Neuronal stem cell (in vitro differentiated cells): ENCODE results near the gene ADAMTS17.

Source experiments
- DNase-seq: peaks from one replicate; pipeline ENCODE4 v3.0.0-alpha.2; 2013; ENCODE audit warnings: low spot score
- H2AFZ ChIP-seq: one replicate; pipeline ENCODE4 v1.6.1; 2013; ENCODE audit warnings: mild to moderate bottlenecking, low read length, inconsistent platforms
- H2AK5ac ChIP-seq: 2 replicates; pipeline ENCODE4 v1.6.1; 2013; ENCODE audit warnings: low read depth, mild to moderate bottlenecking, inconsistent platforms, low read length, moderate library complexity, mixed read lengths
- H2BK120ac ChIP-seq: 2 replicates; pipeline ENCODE4 v1.6.1; 2013; ENCODE audit warnings: low read depth, mild to moderate bottlenecking, inconsistent platforms, low read length, moderate library complexity, mixed read lengths
- H2BK12ac ChIP-seq: one replicate; pipeline ENCODE4 v1.6.1; 2013; ENCODE audit warnings: low read length, inconsistent platforms
- H2BK15ac ChIP-seq: 2 replicates; pipeline ENCODE4 v1.6.1; 2013; ENCODE audit warnings: mild to moderate bottlenecking, low read length, inconsistent platforms, mixed read lengths
- H2BK5ac ChIP-seq: one replicate; pipeline ENCODE4 v1.6.1; 2013; ENCODE audit warnings: inconsistent platforms, mild to moderate bottlenecking, low read length, moderate library complexity
- H3K14ac ChIP-seq: one replicate; pipeline ENCODE4 v1.6.1; 2013; ENCODE audit warnings: low read length, inconsistent platforms
- H3K18ac ChIP-seq: 2 replicates; pipeline ENCODE4 v1.6.1; 2013; ENCODE audit warnings: low read length, inconsistent platforms
- H3K23ac ChIP-seq: 2 replicates; pipeline ENCODE4 v1.6.1; 2013; ENCODE audit warnings: low read depth, mild to moderate bottlenecking, mixed read lengths, low read length, inconsistent platforms; ENCODE audit not compliant: poor library complexity
- H3K27ac ChIP-seq: replicated peaks from 3 replicates; pipeline ENCODE4 v1.5.1; 2013; ENCODE audit warnings: low read length, inconsistent platforms
- H3K27me3 ChIP-seq, 3 experiments: 2 replicates each; pipeline ENCODE4 v1.6.1; 2013; ENCODE audit warnings: low read length in 3 of 3, mild to moderate bottlenecking in 2 of 3, inconsistent platforms in 1 of 3, low read depth in 1 of 3, mixed read lengths in 1 of 3, moderate library complexity in 1 of 3; ENCODE audit not compliant: control insufficient read depth in 3 of 3, insufficient read depth in 3 of 3
- H3K36me3 ChIP-seq, 2 donors: replicated peaks in 1 of 2; 2 replicates each; pipeline ENCODE4 v1.6.1; 2013; ENCODE audit warnings: low read length in 2 of 2; ENCODE audit not compliant: control insufficient read depth in 2 of 2, insufficient read depth in 2 of 2
- H3K4ac ChIP-seq: 2 replicates; pipeline ENCODE4 v1.6.1; 2013; ENCODE audit warnings: inconsistent platforms, mild to moderate bottlenecking, low read length, moderate library complexity
- H3K4me1 ChIP-seq, 2 donors: 1 replicate in 1 of 2; 2 replicates in 1 of 2; pipeline ENCODE4 v1.6.1; 2013; ENCODE audit warnings: low read length in 2 of 2, low read depth in 1 of 2; ENCODE audit not compliant: control insufficient read depth in 2 of 2, insufficient read depth in 1 of 2
- H3K4me2 ChIP-seq: one replicate; pipeline ENCODE4 v1.6.1; 2013; ENCODE audit warnings: mild to moderate bottlenecking, low read length, inconsistent platforms; ENCODE audit not compliant: insufficient read depth, poor library complexity, severe bottlenecking
- H3K4me3 ChIP-seq, 2 donors: 2 replicates each; pipeline ENCODE4 v1.5.1; 2013; ENCODE audit warnings: low read length in 2 of 2, mild to moderate bottlenecking in 2 of 2, inconsistent platforms in 1 of 2, moderate library complexity in 1 of 2
- H3K79me1 ChIP-seq: one replicate; pipeline ENCODE4 v1.6.1; 2013; ENCODE audit warnings: low read depth, mild to moderate bottlenecking, inconsistent platforms, low read length, moderate library complexity
- H3K9ac ChIP-seq: one replicate; pipeline ENCODE4 v1.6.1; 2013; ENCODE audit warnings: mild to moderate bottlenecking, low read depth, low read length, inconsistent platforms; ENCODE audit not compliant: poor library complexity
- H3K9me3 ChIP-seq, 2 donors: replicated peaks in 1 of 2; 2 replicates each; pipeline versions ENCODE3 to v1.6.1; 2013; ENCODE audit warnings: low read length in 2 of 2, mild to moderate bottlenecking in 2 of 2, inconsistent platforms in 1 of 2, low read depth in 1 of 2, mixed read lengths in 1 of 2, moderate library complexity in 1 of 2; ENCODE audit not compliant: control insufficient read depth in 2 of 2, insufficient read depth in 1 of 2
- H4K8ac ChIP-seq: one replicate; pipeline ENCODE4 v1.6.1; 2013; ENCODE audit warnings: low read depth, mild to moderate bottlenecking, inconsistent platforms, low read length, moderate library complexity
- H4K91ac ChIP-seq: one replicate; pipeline ENCODE4 v1.6.1; 2013; ENCODE audit warnings: low read length, low read depth, mild to moderate bottlenecking, inconsistent platforms; ENCODE audit not compliant: poor library complexity
- WGBS, 2 donors: extraction: QIAGEN DNeasy Blood & Tissue Kit; methylation state at CpG; one replicate each; pipeline ENCODE4 v1.1.7; 2013; ENCODE audit warnings: missing lambda C conversion rate in 2 of 2, mixed read lengths in 1 of 2; ENCODE audit not compliant: insufficient read length in 2 of 2, insufficient replicate concordance in 1 of 2; ENCODE audit errors: extremely low coverage in 2 of 2; 5-methylcytosine and 5-hydroxymethylcytosine counted together

The ADAMTS17 gene

DNA sequence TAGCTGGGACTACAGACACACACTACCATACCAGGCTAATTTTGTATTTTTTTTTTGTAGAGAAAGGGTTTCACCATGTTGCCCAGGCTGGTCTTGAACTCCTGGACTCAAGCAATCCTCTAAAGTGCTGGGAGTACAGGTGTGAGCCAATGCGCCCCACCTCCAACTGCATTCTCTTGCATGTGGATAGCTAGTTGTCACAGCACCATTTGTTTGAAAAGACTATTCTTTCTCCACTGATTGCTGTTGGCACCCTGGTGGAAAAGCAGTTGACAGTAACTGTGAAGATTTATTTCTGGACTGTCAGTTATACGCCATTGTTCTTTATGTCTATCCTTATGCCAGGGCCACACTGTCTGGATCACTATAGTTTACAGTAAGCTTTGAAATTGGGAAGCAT, 303.9 kb downstream of the ADAMTS17 start:
- no peak overlapping the region for H2AK5ac ChIP-seq
- H3K4me1 ChIP-seq = no peaks in the 10 kb centered on the region
- H2BK15ac ChIP-seq = no peak overlapping the region
- no peaks in the 10 kb centered on the region for H3K36me3 ChIP-seq
- no peak overlapping the region for H3K18ac ChIP-seq
- no peak overlapping the region for H3K4me3 ChIP-seq
- no peak overlapping the region for H3K23ac ChIP-seq
- no peaks in the 10 kb centered on the region for H3K27me3 ChIP-seq
- H2BK12ac ChIP-seq = no peak overlapping the region
- H2AFZ ChIP-seq = no peak overlapping the region
- H4K8ac ChIP-seq = no peak overlapping the region
- DNase-seq = no peak
- H2BK120ac ChIP-seq = no peak overlapping the region
- no peak overlapping the region for H3K14ac ChIP-seq
- no peak overlapping the region for H2BK5ac ChIP-seq
- no peak overlapping the region for H3K4me2 ChIP-seq
- no peaks in the 10 kb centered on the region for H3K79me1 ChIP-seq
- no peak overlapping the region for H3K4ac ChIP-seq
- no peak overlapping the region for H4K91ac ChIP-seq
- H3K27ac ChIP-seq = no peak overlapping the region
- WGBS, 2 donors = no CpG with 5 or more reads among the region's 2 CpGs
- no peaks in the 10 kb centered on the region for H3K9me3 ChIP-seq
- no peak overlapping the region for H3K9ac ChIP-seq

DNA sequence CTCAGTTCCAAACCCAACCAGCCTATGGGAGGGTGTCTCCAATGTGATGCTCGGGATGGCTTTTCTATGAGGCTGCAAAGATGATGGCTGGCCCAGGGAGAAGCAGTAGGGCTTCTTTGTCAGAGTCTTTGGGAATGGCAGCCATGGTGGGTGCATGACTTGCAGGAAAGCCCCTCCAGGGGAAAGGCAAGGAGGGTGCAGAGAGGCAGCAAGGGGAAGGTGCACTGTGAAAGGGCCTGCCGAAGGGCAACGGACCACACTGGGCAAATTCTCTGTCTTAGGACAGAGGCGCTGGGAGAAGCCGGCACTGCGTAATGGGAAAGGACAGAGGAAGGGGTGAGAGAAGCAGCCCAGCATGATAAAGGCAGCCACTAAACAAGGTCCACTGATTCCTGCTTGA, 305.8 kb downstream of the ADAMTS17 start:
- no peak overlapping the region for H2AK5ac ChIP-seq
- no peak overlapping the region for H3K4ac ChIP-seq
- no peak overlapping the region for H2BK15ac ChIP-seq
- no peak overlapping the region for H3K9ac ChIP-seq
- no peak overlapping the region for H4K91ac ChIP-seq
- no peaks in the 10 kb centered on the region for H3K27me3 ChIP-seq
- H3K79me1 ChIP-seq = no peaks in the 10 kb centered on the region
- H2AFZ ChIP-seq = no peak overlapping the region
- no peaks in the 10 kb centered on the region for H3K9me3 ChIP-seq
- no peak for DNase-seq
- H2BK12ac ChIP-seq = no peak overlapping the region
- H3K36me3 ChIP-seq = no peaks in the 10 kb centered on the region
- no peak overlapping the region for H3K4me2 ChIP-seq
- no peak overlapping the region for H3K14ac ChIP-seq
- no peak overlapping the region for H4K8ac ChIP-seq
- H3K4me1 ChIP-seq = no peaks in the 10 kb centered on the region
- H3K4me3 ChIP-seq = no peak overlapping the region
- WGBS, 2 donors = no CpG with 5 or more reads among the region's 6 CpGs
- no peak overlapping the region for H3K27ac ChIP-seq
- no peak overlapping the region for H2BK120ac ChIP-seq
- H2BK5ac ChIP-seq = no peak overlapping the region
- H3K18ac ChIP-seq = no peak overlapping the region
- no peak overlapping the region for H3K23ac ChIP-seq

DNA sequence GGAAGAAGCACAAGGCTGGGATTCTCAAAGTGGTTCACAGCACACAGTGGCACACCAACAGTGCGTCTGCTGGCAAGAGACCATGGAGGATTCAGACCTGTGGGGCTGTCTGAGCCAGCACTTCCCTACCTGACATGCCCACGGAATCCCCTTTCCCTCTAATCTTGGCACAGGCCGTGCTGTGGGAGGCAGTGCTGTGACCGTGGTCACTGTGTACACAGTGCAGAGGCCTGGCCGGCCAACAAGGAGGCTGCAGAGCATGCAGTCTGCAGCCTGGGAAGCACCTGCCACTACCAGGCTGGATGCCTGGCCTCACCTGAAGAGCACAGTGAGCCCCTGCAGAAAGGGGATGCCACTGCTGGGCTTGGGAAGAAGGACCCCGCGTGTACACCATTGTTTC, 307.6 kb downstream of the ADAMTS17 start:
- H3K23ac ChIP-seq = no peak overlapping the region
- no peaks in the 10 kb centered on the region for H3K79me1 ChIP-seq
- H3K4me1 ChIP-seq = no peaks in the 10 kb centered on the region
- H4K8ac ChIP-seq = no peak overlapping the region
- DNase-seq = no peak
- H3K36me3 ChIP-seq = no peaks in the 10 kb centered on the region
- no peak overlapping the region for H3K27ac ChIP-seq
- H2BK5ac ChIP-seq = no peak overlapping the region
- no peak overlapping the region for H2AK5ac ChIP-seq
- H2BK12ac ChIP-seq = peak overlapping the region; percentile 64
- no CpG with 5 or more reads among the region's 7 CpGs for WGBS, 2 donors
- no peak overlapping the region for H3K9ac ChIP-seq
- H3K18ac ChIP-seq = peak overlapping the region; percentile 27
- no peaks in the 10 kb centered on the region for H3K9me3 ChIP-seq
- H3K14ac ChIP-seq = no peak overlapping the region
- no peak overlapping the region for H3K4ac ChIP-seq
- no peaks in the 10 kb centered on the region for H3K27me3 ChIP-seq
- H3K4me3 ChIP-seq = peak overlapping the region in 1 of 2 donors; percentile 67
- H2AFZ ChIP-seq = no peak overlapping the region
- H2BK15ac ChIP-seq = no peak overlapping the region
- H4K91ac ChIP-seq = peak overlapping the region; percentile 74
- H3K4me2 ChIP-seq = no peak overlapping the region
- H2BK120ac ChIP-seq = no peak overlapping the region

DNA sequence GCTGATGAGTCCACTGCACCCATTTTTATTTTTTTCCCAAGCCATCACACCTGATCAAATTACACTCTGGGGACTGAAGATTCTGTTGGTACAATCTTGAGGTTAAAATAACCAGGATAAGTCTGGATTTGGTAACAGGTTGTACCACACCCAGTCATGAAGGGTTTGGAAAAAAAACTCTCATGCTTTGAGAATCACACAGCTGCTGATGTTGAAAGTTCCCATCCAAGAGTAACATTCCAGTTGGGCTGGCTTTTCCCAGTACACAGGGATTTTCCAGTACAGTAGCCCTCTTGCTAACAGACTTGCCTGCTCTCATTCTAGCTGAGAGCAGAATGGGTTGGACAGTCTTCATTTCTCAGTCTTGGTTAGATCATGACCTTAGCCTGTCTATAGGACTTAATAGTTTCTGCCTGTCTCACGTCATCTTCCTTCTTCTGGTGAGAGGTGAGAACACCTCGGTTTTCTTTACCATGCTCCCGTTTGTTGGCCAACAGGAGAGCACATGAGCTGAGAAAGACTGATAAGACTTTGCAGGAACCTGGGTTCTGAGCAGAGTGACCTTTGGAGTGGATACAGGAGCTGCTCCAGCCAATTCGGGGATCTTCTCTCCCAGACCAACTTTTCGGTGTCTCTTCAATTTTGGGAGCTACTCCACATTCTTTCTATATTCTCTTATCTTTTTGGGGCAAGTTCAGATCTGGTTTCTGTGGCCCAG, 308.5 kb downstream of the ADAMTS17 start:
- Histone ChIP-seq H2AK5ac (no peak overlapping the region), H3K79me1 (no peaks in the 10 kb centered on the region), H3K9me3 (no peaks in the 10 kb centered on the region), H3K4me3 (no peak overlapping the region), H3K18ac (no peak overlapping the region), H2BK5ac (no peak overlapping the region), H3K27ac (no peak overlapping the region), H2BK120ac (no peak overlapping the region), H2BK12ac (no peak overlapping the region), H4K91ac (no peak overlapping the region), H3K27me3 (no peaks in the 10 kb centered on the region), H3K4me1 (no peaks in the 10 kb centered on the region), H3K4ac (no peak overlapping the region), H3K4me2 (no peak overlapping the region), H3K14ac (no peak overlapping the region), H2AFZ (no peak overlapping the region), H3K9ac (no peak overlapping the region), H3K23ac (no peak overlapping the region), H3K36me3 (no peaks in the 10 kb centered on the region), H2BK15ac (no peak overlapping the region), H4K8ac (no peak overlapping the region)
- no CpG with 5 or more reads among the region's 5 CpGs for WGBS, 2 donors
- DNase-seq = no peak
